HG03045 (cell line): ENCODE results near the gene SNAI1.
A peak's percentile ranks its signal among the peaks of the same experiment; 100 is the strongest.
"Not testable (repeated sequence)": the region's sequence is repeated elsewhere in the genome, so short reads cannot be mapped to it uniquely, and the experiment has no call there.

Experiments
- ATAC-seq: cut with Tn5 transposase; IDR thresholded peaks from one replicate; pipeline ENCODE4 v1.9.1; 2021; ENCODE audit warnings: mild to moderate bottlenecking, moderate library complexity; ENCODE audit not compliant: unreplicated experiment

Gene SNAI1

DNA sequence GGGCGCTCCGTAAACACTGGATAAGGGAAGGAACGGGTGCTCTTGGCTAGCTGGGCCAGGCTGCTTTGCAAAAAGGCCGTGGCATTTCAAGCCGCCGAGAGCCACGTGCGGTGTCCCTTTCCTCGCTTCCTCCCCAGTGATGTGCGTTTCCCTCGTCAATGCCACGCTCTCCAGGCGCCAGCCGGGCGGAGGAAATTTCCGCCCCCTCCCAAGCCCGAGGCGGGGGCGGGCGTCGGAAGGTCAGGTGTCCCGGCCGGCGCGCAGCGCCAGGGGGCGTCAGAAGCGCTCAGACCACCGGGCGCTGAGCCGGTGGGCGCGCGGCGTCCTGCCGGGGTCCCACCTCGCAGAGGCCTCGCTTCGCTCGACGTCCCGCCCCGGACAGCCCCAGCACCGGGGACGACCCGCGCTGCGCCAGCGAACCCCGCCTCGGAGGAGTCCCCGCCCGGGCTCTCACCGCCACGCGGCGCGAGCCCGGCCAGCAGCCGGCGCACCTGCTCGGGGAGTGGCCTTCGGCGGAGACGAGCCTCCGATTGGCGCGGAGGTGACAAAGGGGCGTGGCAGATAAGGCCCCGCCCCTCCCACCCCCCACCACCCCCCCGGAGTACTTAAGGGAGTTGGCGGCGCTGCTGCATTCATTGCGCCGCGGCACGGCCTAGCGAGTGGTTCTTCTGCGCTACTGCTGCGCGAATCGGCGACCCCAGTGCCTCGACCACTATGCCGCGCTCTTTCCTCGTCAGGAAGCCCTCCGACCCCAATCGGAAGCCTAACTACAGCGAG is at the start of gene SNAI1:
Gene SNAI1 (plus strand): TSS at position 635 of the 777 bp plus-strand sequence. CDS start 80 bp downstream, at position 715.
- ATAC-seq = peak; percentile 74

DNA sequence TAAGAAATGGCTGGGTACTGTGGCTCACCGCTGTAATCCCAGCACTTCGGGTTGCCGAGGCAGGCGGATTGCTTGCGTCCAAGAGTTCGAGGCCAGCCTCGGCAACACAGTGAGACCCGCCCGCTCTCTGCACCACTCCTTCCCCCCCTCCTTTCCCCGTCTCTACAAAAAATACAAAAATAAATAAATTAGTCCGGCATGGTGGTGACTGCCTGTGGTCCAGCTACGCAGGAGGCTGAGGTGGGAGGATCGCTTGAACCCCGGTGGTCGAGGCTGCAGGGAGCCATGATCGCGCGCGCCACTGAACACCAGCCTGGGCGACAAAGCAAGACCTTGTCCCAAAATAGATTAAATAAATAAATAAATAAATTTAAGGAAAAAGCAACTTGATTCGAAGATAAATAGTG is 47.0 kb upstream of the SNAI1 start:
- peak; percentile 22 for ATAC-seq

DNA sequence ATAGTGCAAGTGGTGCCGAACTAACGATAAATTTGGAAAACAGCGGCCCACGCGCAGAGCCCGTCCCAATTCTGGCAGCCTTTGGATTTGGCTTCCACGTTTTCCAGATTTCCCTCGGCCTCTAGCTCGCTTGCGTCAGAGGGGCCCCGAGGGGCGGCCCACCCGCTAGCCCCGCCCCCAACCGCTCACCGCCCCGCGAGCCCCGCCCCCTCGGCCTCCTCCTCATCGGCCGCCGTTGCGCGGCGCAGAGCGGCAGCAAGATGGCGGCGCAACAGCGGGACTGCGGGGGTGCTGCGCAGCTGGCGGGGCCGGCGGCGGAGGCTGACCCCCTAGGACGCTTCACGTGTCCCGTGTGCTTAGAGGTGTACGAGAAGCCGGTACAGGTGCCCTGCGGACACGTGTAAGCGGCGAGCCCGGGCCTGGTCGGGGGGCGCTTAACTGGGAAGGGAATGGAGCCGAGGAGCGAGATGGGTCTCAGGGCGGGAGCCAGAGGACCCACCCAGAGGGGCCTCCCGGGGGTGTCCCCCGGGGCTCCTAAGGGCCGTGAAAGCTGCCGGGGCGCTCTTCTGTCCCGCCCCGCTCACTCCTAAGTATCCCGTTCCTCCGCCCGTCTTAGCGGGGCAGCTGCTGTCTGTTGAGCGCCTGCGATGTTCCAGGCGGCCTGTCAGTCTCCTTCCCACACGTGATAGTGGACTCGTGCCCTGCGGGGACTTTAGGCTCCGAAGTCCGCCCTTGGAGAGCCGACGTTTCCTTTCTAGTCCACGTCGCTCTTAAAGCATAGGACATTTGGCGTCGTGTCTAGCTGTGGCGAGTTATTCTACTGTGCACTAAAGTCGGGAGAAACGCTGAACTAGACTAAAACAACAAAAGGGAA is 46.4 kb upstream of the SNAI1 start, which contains the start of gene RNF114:
Gene RNF114 (plus strand): TSS at position 245 of the 874 bp plus-strand sequence. CDS start 16 bp downstream, at position 261.
- ATAC-seq = peak; percentile 75

DNA sequence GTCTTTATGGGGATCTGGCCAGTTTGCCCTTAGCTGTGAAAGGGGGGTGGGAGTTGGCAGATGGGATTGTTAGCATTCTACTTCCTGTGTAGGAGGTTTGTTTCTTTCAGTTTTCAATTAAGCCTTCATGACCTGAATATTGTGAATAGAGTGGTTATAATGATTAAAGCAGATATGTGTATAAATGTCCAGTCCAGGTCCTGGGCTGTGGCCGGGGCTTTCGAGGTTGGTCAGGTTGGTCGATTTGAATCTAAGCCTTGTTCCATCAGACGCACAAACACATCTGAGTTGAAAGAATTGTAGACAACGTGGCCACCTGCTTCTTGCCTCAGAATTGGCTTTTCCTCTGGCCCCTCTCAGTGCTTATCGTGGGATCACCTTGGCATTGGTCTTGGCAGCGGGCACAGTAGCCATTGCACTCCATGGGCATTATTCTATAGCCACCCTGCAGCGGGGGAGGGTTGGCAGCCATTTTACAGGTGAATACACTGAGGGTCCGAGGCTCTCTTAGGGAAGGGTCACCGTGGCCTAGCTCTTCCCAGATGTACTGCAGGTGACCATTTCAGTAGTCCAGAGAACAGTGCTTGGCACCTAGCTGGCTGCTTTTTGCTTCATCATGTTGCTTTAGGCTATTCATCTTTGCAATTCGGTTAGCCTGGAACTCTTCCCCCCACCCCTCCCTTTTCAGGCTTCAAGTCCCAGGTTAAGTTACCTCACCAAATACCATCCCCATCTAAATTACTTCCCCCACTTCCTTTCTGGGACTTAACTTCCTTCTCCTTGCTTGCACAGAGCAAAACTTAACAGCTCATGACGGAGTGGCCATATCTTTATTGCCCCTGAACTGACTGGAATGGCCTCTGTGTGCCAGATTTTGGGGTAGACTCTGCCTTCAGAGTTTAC is 45.5 kb upstream of the SNAI1 start:
- ATAC-seq = no peak

DNA sequence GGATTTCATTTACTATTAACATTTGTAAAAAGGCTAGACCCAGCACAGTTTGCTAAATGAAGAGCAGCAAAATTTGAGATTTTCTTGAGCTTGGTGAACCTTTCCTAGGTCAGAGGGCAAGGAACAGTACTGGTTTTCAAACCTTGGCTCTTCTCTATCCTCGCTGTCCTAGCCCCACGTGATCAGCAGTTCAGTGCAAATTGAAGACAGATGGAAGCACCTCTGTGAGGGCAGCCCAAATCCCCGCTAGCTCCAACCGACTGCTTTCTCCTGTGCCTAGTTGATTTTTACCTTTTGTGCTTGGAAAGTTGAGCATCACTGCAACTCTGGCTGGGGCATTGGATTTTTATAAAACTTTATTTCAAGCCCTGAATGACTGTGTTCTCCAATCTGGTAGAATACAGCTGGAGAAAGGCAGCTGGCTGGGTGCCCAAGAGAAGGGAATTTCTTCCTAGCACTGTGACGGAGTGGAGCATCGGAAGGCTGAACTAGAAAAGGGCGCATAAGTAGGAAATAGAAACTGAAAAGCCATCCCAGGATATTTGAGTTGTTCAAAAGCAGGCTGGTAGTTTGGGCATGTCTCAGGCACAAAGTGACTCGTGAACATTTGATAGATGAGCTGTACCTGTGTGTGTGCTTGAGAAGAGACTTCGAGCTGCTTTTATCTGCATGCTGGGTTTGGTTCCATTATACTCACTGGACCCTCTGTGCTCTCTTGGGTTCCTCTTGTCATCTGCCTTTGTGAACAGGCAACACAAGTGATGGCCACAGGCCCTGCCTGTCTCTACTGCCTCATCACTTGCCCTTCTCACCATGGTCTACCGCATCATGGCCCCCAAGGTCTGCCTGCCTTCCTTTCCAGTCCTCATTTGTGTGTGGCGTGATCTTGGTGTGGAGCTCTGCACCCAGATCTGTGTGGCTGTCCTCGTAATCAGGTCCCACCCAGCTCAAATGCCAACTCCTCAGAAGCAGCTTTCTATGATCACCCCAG is 44.3 kb upstream of the SNAI1 start:
- no peak for ATAC-seq

DNA sequence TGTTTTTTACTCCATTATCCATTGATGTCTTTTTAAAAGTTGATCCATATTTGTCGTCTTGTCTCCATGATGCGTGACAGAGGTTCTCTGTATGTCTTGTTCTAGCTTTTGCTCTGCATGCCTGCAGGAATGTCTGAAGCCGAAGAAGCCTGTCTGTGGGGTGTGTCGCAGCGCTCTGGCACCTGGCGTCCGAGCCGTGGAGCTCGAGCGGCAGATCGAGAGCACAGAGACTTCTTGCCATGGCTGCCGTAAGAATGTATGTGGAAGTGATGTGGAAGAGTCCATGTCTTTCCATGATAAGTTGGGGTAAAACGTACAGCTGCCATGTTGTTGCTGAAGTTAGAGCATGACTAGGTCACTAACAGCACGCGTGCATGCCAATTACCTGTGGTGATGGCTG is 41.3 kb upstream of the SNAI1 start:
- ATAC-seq = no peak

DNA sequence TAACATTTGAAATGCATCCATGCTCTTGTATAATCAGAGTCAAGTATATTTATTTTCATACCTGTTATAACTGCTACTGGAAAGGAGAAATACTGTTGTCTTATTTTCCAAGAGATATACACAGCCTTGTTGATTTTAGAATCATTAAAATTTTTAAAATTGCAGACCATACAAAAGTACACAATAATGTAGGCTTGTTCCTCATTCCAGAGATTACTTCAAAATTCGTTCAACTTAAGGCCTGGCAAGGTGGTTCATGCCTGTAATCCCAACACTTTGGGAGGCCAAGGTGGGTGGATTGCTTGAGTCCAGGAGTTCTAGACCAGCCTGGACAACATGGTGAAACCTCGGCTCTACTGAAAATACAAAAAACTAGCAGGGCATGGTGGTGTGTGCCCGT is 40.5 kb upstream of the SNAI1 start:
- ATAC-seq = no peak

DNA sequence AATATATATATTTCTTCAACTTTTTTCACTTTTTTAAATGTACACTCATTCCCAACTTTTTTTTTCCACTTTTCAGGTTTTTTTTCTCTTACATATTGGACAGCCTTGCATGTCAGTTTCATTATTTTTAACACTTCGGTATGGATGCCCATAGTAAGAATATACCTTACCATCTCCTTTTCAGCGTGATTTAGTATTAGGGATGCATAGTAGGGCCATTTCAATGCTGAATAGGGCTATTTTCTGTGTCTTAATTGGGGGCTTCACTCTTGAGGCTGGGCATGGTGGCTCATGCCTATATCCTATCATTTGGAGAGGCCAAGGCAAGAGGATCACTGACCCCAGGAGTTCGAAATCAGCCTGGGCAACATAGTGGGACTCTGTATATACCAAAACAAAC is 39.8 kb upstream of the SNAI1 start:
- no peak for ATAC-seq

DNA sequence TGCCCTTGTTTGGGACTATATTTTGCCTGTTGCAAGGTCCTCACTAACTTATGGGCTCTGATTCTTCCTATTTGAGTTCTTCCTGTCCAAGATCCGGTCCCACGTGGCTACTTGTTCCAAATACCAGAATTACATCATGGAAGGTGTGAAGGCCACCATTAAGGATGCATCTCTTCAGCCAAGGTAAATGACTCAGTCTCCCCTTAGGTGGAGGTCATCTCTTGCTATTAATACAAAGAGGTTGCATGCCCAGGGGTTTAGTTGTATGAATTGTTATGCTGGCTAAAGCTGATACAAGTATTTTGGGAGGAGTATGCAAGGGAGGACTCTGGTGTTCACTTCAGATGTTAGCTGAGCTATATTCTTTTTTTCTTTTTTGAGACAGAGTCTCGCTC is 37.5 kb upstream of the SNAI1 start:
- no peak for ATAC-seq

DNA sequence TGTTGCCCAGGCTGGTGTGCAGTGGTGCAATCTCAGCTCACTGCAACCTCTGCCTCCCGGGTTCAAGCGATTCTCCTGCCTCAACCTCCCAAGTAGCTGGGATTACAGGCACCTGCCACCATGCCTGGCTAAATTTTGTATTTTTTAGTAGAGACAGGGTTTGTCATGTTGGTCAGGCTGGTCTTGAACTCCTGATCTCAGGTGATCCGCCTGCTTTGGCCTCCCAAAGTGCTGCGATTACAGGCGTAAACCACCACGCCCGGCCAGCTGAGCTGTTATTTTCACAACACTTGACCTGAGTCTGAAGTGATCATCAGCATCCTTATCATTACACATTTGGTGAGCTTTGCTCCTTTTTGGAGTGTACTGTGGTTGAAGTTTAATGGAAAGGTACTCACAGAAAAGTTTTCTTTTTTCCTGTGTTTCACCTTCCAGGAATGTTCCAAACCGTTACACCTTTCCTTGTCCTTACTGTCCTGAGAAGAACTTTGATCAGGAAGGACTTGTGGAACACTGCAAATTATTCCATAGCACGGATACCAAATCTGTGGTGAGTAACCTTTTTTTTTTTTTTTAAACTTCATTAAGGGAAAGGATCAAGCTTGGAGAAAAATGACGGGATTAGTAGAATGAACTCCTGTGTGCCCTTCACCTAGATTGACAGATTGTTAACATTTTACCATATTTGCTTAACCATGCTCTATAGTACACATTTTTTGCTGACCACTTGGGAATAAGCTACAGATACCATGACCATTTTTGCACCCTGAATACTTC is 36.9 kb upstream of the SNAI1 start:
- no peak for ATAC-seq

DNA sequence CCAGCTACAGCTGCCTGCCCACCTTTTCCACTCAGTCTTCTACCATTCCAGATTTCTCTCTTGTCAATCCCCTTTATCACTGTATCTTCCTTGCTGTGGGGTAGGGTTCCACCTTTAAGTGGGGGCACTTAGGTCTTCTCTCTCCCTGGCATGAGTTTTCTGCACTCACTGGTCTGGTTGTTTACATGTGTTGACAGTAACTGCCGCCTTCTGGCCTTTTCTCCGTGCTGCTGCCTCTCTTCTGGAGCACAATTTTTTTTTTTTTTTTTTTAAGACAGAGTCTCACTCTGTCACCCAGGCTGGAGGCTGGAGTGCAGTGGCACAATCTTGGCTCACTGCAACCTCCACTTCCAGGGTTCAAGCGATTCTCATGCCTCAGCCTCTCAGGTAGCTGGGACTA is 34.6 kb upstream of the SNAI1 start:
- no peak for ATAC-seq

DNA sequence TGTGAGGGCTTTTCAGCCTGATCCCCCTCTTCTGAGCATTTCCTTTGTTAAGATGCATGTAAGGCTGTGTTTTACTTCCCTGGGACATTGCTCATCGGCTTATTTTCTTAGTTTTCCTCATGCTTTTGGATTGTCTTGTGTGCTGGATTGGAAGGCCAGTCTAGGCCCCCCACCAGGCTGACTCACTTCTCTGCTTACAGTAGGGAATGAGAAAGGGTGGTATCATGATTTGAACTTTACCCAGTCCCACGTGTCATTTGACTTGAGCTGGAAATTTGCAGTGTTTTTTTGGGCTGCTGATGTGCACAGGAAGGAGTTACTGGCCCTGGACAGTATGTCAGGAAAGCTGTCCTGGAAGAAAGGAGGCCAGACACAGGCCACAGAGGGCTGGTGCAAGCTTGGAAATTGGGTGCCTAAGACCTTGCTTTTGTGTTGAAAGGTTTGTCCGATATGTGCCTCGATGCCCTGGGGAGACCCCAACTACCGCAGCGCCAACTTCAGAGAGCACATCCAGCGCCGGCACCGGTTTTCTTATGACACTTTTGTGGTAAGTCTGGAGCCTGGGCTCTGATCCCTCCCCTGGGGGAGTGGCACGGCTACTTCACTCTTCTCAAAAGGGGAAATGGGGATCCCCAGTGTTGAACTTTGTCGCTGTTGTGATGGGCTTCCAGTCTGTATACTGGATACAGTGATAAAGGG is 33.8 kb upstream of the SNAI1 start:
- ATAC-seq = no peak

DNA sequence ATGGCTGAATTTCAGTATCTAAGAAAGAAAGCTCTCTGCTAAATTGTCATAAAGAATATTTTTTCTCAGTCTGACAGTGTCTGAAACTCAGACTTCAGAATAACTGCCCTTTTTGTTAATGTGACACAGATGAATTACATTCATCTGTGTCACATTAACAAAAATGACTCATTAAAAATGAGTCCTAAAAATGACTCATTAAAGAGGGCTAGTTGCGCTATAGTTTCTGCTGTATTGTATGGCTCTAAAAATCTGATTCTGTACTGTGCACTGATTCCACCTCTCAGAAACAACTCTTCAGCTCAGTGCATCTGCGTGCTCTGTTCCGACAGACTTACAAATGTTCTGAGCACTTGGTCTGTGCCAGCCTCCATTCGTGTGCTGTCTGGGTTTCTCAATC is 31.6 kb upstream of the SNAI1 start:
- no peak for ATAC-seq

DNA sequence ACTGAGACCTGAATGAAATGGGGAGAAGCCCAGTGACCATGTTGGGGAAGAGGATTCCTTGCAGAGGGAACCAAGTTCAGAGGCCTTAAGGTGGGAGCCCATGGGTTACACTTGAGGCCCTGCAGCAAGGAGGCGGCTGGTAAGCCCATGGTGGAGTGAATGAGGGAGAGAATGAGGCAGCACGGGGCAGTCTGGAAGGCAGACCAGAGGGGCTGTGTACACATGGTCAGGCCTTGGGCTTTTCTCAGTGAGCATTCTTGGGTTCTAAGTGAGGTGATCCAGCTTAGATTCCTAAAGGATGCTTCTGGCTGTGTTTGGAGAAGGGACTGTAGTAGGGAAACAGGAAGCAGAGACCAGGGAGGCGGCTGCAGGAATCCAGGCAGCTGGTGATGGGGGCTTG is 27.6 kb upstream of the SNAI1 start:
- ATAC-seq = no peak

DNA sequence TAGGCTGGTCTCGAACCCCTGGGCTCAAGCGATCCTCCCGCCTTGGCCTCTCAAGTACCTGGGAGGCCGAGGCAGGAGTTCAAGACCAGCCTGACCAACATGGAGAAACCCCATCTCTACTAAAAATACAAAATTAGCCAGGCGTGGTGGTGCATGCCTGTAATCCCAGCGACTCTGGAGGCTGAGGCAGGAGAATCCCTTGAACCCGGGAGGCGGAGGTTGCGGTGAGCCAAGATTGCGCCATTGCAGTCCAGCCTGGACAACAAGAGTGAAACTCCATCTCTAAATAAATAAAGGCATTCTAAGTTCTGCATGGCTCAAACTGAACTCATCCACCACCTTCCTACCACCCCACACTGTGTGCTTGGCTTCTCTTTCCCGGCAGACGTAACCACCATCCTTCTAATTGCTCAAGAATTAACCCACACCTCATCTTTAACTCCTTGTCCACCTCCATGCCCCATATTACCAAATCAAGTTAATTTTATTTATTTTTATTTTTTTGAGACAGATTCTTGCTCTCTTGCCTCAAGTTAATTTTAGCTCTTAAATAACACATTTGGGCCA is 26.9 kb upstream of the SNAI1 start:
- not testable (repeated sequence) for ATAC-seq

DNA sequence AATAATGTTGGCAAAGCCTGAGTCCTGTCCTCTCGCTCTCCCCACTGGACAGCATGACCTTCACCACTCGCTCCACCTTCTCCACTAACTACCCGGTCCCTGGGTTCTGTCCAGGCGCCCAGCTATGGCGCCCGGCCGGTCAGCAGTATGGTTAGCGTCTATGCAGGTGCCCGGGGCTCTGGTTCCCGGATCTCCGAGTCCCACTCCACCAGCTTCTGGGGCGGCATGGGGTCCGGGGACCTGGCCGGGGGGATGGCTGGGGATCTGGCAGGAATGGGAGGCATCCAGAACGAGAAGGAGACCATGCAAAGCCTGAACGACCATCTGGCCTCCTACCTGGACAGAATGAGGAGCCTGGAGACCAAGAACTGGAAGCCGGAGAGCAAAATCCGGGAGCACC is 26.1 kb upstream of the SNAI1 start:
- no peak for ATAC-seq

DNA sequence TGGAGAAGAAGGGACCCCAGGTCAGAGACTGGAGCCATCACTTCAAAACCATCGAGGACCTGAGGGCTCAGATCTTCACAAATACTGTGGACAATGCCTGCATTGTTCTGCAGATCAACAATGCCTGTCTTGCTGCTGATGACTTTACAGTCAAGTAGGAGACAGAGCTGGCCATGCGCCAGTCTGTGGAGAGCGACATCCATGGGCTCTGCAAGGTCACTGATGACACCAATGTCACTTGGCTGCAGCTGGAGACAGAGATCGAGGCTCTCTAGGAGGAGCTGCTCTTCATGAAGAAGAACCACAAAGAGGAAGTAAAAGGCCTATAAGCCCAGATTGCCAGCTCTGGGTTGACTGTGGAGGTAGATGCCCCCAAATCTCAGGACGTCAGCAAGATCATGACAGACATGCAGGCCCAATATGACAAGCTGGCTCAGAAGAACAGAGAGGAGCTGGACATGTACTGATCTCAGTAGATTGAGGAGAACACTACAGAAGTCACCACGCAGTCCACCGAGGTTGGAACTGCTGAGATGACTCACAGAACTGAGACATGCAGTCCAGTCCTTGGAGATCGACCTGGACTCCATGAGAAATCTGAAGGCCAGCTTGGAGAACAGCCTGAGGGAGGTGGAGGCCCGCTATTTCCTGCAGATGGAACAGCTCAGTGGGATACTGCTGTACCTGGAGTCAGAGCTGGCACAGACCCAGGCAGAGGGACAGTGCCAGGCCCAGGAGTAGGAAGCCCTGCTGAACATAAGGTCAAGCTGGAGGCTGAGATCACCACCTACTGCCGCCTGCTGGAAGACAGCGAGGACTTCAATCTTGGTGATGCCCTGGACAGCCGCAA is 25.5 kb upstream of the SNAI1 start:
- ATAC-seq = not testable (repeated sequence)
